ENCODE data around the gene CFAP97.

DNA sequence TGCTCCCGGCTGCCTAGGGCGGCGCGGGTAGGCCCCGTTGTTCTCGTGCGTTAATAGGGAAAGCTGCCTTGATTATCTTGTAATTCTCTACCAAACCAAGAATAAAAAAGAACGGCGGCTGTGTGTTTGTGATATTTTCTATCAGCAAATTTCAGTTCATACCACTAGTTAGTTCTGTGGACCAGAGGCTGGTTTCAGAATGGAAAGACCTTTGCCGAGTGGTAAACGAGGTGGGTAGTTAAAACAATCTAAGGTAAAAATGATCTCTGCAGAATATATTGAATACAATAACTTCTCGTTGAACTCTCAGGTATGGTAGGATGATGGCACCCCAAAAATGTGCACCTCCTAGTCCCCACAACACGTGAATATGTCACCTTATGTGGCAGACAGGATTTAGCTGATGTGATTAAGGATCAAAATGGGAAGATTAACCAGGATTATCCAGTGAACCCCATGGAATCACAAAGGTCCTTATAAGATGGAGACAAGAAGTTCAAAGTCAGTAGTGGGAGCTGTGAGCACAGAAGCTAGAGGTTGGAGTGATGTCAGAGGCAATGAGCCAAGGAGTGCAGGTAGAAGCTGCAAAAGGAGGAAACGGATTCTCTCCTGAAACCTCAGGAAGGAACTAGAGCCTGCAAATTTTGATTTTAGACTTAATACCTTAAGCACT, 574 bp upstream of the CFAP97 start:
- no peak for TF ChIP-seq SUZ12 (IDR thresholded peaks at IDR 0.05; ENCODE audit: extremely low read depth, insufficient read depth, insufficient read length)
- TF ChIP-seq YY1 (IDR thresholded peaks at IDR 0.05; ENCODE audit: insufficient read depth, insufficient read length) = no peak
- no peak for TF ChIP-seq ZNF274 (IDR thresholded peaks at IDR 0.05; ENCODE audit: low read depth, low read length)
